Measurements from ENCODE around the gene GRM7. TPM values are rescaled to one million over a fixed set of nuclear protein-coding genes. Genes with fewer than 3 reads are reported as not detected.

The GRM7 gene
- total and polyA plus RNA-seq, 2 donors (not counting 1 experiment from before 2014, with no cell fraction given) = not detected

- Histone ChIP-seq H3K9me3 (ENCODE audit: control extremely low read depth in 1 of 3, control insufficient read depth in 2 of 3, insufficient read depth in 1 of 3, low read length in 2 of 3) (peaks cover 0 to 3% (median 1%) of the 10 kb centered on the region in 3 donors), H3K27me3 (replicated peaks in 1 of 4; ENCODE audit: control extremely low read depth in 1 of 4, control insufficient read depth in 3 of 4, insufficient read depth in 4 of 4, low read length in 3 of 4) (no peaks in the 10 kb centered on the region), H3K27ac (ENCODE audit: low read length in 2 of 2) (no peak overlapping the region), H3K9ac (ENCODE audit: low read length) (no peak overlapping the region), H3K36me3 (replicated peaks in 1 of 2; ENCODE audit: control extremely low read depth in 1 of 2, control insufficient read depth in 1 of 2, extremely low read depth in 1 of 2, insufficient read depth in 2 of 2, low read length in 1 of 2) (no peaks in the 10 kb centered on the region), H3K79me2 (ENCODE audit: control insufficient read depth, insufficient read depth, low read length) (no peaks in the 10 kb centered on the region), H3K4me3 (ENCODE audit: control extremely low read depth in 1 of 5, extremely low read depth in 1 of 5, insufficient read depth in 1 of 5, low read depth in 2 of 5, low read length in 4 of 5) (no peak overlapping the region), H2AFZ (ENCODE audit: insufficient read depth, low read depth, low read length, poor library complexity, severe bottlenecking) (no peak overlapping the region), H3K4me1 (ENCODE audit: control insufficient read depth in 2 of 2, insufficient read depth in 2 of 2, low read length in 2 of 2) (no peaks in the 10 kb centered on the region), H4K20me1 (ENCODE audit: control insufficient read depth, insufficient read depth, low read length, poor library complexity, severe bottlenecking) (no peaks in the 10 kb centered on the region), H3K4me2 (replicated peaks; ENCODE audit: low read depth, low read length, poor library complexity, severe bottlenecking) (no peak overlapping the region)
- ChIA-PET POLR2A (no interaction called here), CTCF (no interaction called here)
- no peak for ATAC-seq (ENCODE audit: low read depth)
- Mint-ChIP-seq H3K4me3 (no peak overlapping the region), H3K4me1 (no peaks in the 10 kb centered on the region), H3K27ac (no peak overlapping the region), H3K27me3 (no peaks in the 10 kb centered on the region), H3K9me3 (ENCODE audit: insufficient read depth) (peaks cover 5% of the 10 kb centered on the region)
- no peak for DNase-seq
- TF ChIP-seq EZH2 (IDR thresholded peaks at IDR 0.05; ENCODE audit: borderline replicate concordance, insufficient read depth, low read depth, low read length, poor library complexity, severe bottlenecking) (no peak), CTCF (IDR thresholded peaks at IDR 0.05) (no peak)
- intact Hi-C loops (cut with micrococcal nuclease) = no loop called here
- WGBS (ENCODE audit: insufficient coverage) = 30% methylated on average over 3 of the region's 3 CpGs
Measured at GRCh38 chr3:7306901-7307300, 446.0 kb downstream of the GRM7 start.

DNA sequence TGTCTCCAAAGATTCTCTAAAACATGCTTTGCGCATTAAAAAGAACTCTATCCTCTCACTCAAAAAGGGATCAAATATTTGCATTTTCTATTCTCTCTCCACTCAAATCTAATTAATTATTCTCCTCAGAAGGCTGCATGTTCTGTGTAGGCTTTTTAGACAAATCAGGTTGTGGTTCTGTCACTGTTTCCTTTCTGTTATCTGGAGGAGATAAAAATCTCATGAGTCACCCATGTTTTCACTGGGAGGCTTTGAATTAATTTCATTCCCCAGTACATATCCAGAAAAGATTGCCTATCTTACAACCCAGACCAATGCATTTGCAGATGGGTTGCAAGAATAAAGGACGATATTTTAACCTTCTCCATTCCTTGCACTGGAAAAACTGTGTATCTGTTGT lies 446.5 kb downstream of the GRM7 start:
- intact Hi-C loops (cut with micrococcal nuclease) = no loop called here
- no peaks in the 10 kb centered on the region for H3K79me2 ChIP-seq (ENCODE audit: control insufficient read depth, insufficient read depth, low read length)
- Mint-ChIP-seq H3K9me3 (ENCODE audit: insufficient read depth) (peaks cover 5% of the 10 kb centered on the region), H3K4me3 (no peak overlapping the region), H3K27ac (no peak overlapping the region), H3K27me3 (no peaks in the 10 kb centered on the region), H3K4me1 (no peaks in the 10 kb centered on the region)
- no peak overlapping the region for H3K9ac ChIP-seq (ENCODE audit: low read length)
- H3K4me1 ChIP-seq (ENCODE audit: control insufficient read depth in 2 of 2, insufficient read depth in 2 of 2, low read length in 2 of 2) = no peaks in the 10 kb centered on the region
- CTCF ChIA-PET = no interaction called here
- H3K27me3 ChIP-seq (replicated peaks in 1 of 4; ENCODE audit: control extremely low read depth in 1 of 4, control insufficient read depth in 3 of 4, insufficient read depth in 4 of 4, low read length in 3 of 4) = no peaks in the 10 kb centered on the region
- H4K20me1 ChIP-seq (ENCODE audit: control insufficient read depth, insufficient read depth, low read length, poor library complexity, severe bottlenecking) = no peaks in the 10 kb centered on the region
- POLR2A ChIA-PET = no interaction called here
- TF ChIP-seq EZH2 (IDR thresholded peaks at IDR 0.05; ENCODE audit: borderline replicate concordance, insufficient read depth, low read depth, low read length, poor library complexity, severe bottlenecking) (no peak), CTCF (IDR thresholded peaks at IDR 0.05) (no peak)
- no peak overlapping the region for H3K4me2 ChIP-seq (replicated peaks; ENCODE audit: low read depth, low read length, poor library complexity, severe bottlenecking)
- no peak for DNase-seq
- ATAC-seq (ENCODE audit: low read depth) = no peak
- no peak overlapping the region for H2AFZ ChIP-seq (ENCODE audit: insufficient read depth, low read depth, low read length, poor library complexity, severe bottlenecking)
- no peaks in the 10 kb centered on the region for H3K36me3 ChIP-seq (replicated peaks in 1 of 2; ENCODE audit: control extremely low read depth in 1 of 2, control insufficient read depth in 1 of 2, extremely low read depth in 1 of 2, insufficient read depth in 2 of 2, low read length in 1 of 2)
- 60% methylated on average over 1 of the region's 2 CpGs for WGBS (ENCODE audit: insufficient coverage)
- peaks cover 0 to 3% (median 1%) of the 10 kb centered on the region in 3 donors for H3K9me3 ChIP-seq (ENCODE audit: control extremely low read depth in 1 of 3, control insufficient read depth in 2 of 3, insufficient read depth in 1 of 3, low read length in 2 of 3)
- H3K27ac ChIP-seq (ENCODE audit: low read length in 2 of 2) = no peak overlapping the region
- no peak overlapping the region for H3K4me3 ChIP-seq (ENCODE audit: control extremely low read depth in 1 of 5, extremely low read depth in 1 of 5, insufficient read depth in 1 of 5, low read depth in 2 of 5, low read length in 4 of 5)
